T-cell (primary cell): Measurements from ENCODE around the gene TADA3. TPM values are rescaled to one million over a fixed set of nuclear protein-coding genes. Genes with fewer than 3 reads are reported as not detected.

Experiments
- ATAC-seq, 4 experiments: fragments of 200-7000 bp in 3 of 4; fragments of 150-1000 bp in 1 of 4; cut with Tn5 transposase; replicated peaks in 1 of 4; 1 replicate in 3 of 4; 2 replicates in 1 of 4; pipeline ENCODE4 v1.10.0; 2021; ENCODE audit warnings: moderate library complexity in 3 of 4, mild to moderate bottlenecking in 2 of 4, moderate number of reproducible peaks in 1 of 4
- CTCF ChIA-PET, 2 donors: fragments of 300-600 bp; sonication (Branson Sonifier 250); formaldehyde crosslinking; loops; one replicate each; lab custom pipeline; 2022; ENCODE audit warnings: antibody characterized with exemption in 2 of 2; lab: Charles Lee
- POLR2A ChIA-PET, 2 donors: fragments of 300-600 bp; sonication (Branson Sonifier 250); formaldehyde crosslinking; loops; one replicate each; lab custom pipeline; 2022; ENCODE audit warnings: antibody characterized with exemption in 2 of 2; lab: Charles Lee
- DNase-seq, 35 experiments: peaks; one replicate each; pipeline versions ENCODE4 v3.0.0 to v3.0.0-alpha.2; 2013 to 2023
- H3K27ac ChIP-seq: one replicate; pipeline ENCODE4 v1.5.1; 2013; ENCODE audit warnings: low read length
- H3K27me3 ChIP-seq, 2 experiments: replicated peaks in 1 of 2; 1 replicate in 1 of 2; 2 replicates in 1 of 2; pipeline versions ENCODE4 v1.6.1 to v1.7.0; 2013; ENCODE audit warnings: low read length in 1 of 2, mixed read lengths in 1 of 2; ENCODE audit not compliant: control insufficient read depth in 2 of 2, insufficient read depth in 2 of 2; ENCODE audit errors: extremely low read depth in 1 of 2
- H3K36me3 ChIP-seq, 2 donors: 1 replicate in 1 of 2; 2 replicates in 1 of 2; pipeline versions ENCODE4 v1.6.1 to v1.7.0; 2013; ENCODE audit warnings: low read length in 1 of 2; ENCODE audit not compliant: control insufficient read depth in 2 of 2, insufficient read depth in 1 of 2; ENCODE audit errors: extremely low read depth in 1 of 2
- H3K4me1 ChIP-seq, 2 experiments: 1 replicate in 1 of 2; 2 replicates in 1 of 2; pipeline versions ENCODE4 v1.6.1 to v1.7.0; 2013; ENCODE audit warnings: low read length in 2 of 2, mixed read lengths in 1 of 2; ENCODE audit not compliant: insufficient read depth in 2 of 2, control insufficient read depth in 1 of 2; ENCODE audit errors: extremely low read depth in 1 of 2
- H3K4me3 ChIP-seq, 2 donors: 1 replicate in 1 of 2; 2 replicates in 1 of 2; pipeline versions ENCODE4 v1.5.1 to v1.7.0; 2013; ENCODE audit warnings: mild to moderate bottlenecking in 2 of 2, low read length in 1 of 2, moderate library complexity in 1 of 2; ENCODE audit not compliant: control insufficient read depth in 1 of 2; ENCODE audit errors: extremely low read depth in 1 of 2
- H3K9me3 ChIP-seq: 2 replicates; pipeline ENCODE4 v1.7.0; 2013
- H3K27ac Mint-ChIP-seq, 2 donors: one replicate each; pipeline ENCODE4 v1.8.0; 2020 to 2021; ENCODE audit warnings: mild to moderate bottlenecking in 2 of 2, mixed read lengths in 2 of 2
- H3K27me3 Mint-ChIP-seq, 2 donors: one replicate each; pipeline ENCODE4 v1.8.0; 2021 to 2022; ENCODE audit warnings: mixed read lengths in 2 of 2
- H3K36me3 Mint-ChIP-seq: one replicate; pipeline ENCODE4 v1.8.0; 2021; ENCODE audit warnings: mixed read lengths
- H3K4me1 Mint-ChIP-seq, 3 donors: one replicate each; pipeline ENCODE4 v1.8.0; 2020 to 2022; ENCODE audit warnings: mixed read lengths in 3 of 3, mild to moderate bottlenecking in 1 of 3
- H3K4me3 Mint-ChIP-seq, 3 donors: one replicate each; pipeline ENCODE4 v1.8.0; 2020 to 2022; ENCODE audit warnings: mild to moderate bottlenecking in 3 of 3, mixed read lengths in 3 of 3, moderate library complexity in 3 of 3
- H3K9me3 Mint-ChIP-seq, 3 donors: one replicate each; pipeline ENCODE4 v1.8.0; 2020 to 2022; ENCODE audit warnings: mixed read lengths in 3 of 3
- WGBS: methylation state at CpG from one replicate; pipeline ENCODE4 v1.1.5; 2013; ENCODE audit warnings: missing lambda C conversion rate; ENCODE audit not compliant: insufficient coverage; 5-methylcytosine and 5-hydroxymethylcytosine counted together
- total RNA-seq, 35 experiments: library from RNA in 6 of 35; stranded (reverse) in 6 of 35; fragments of 120-200 nt in 1 of 35; gene quantifications; one replicate each; pipeline versions ENCODE4 v1.2.1 to v1.2.4 and lab custom pipeline; 2013 to 2026

TADA3 gene
- total RNA-seq, 5 donors from 2014 or later (not counting 1 experiment from before 2014, with no cell fraction given): 29.1 to 46.5 (median 41.1) TPM

DNA sequence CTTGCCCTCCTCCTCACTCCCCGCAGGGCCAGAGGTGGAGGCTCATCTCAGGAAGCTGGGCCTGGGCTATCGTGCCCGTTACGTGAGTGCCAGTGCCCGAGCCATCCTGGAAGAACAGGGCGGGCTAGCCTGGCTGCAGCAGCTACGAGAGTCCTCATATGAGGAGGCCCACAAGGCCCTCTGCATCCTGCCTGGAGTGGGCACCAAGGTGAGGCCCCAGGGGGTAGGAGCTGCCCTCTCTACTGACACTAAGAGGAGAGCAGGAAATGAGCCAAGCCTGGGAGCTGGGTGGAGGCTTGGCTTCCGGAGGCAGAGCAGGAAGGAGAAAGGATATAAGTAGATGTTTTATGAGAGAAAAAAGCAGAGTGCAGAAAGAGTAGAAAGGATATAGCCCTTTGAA is 37.6 kb downstream of the TADA3 start:
- no peak for ATAC-seq
- Histone ChIP-seq H3K36me3 (peaks cover 19 to 68% of the 10 kb centered on the region in 2 donors), H3K4me3 (no peak overlapping the region), H3K4me1 (peaks cover 19 to 34% of the 10 kb centered on the region in 2 experiments), H3K27me3 (peaks cover 0 to 2% of the 10 kb centered on the region in 2 experiments), H3K27ac (no peak overlapping the region), H3K9me3 (no peaks in the 10 kb centered on the region)
- WGBS: 89% methylated on average over 7 of the region's 8 CpGs
- Mint-ChIP-seq H3K9me3 (no peaks in the 10 kb centered on the region), H3K36me3 (peaks cover 40% of the 10 kb centered on the region), H3K4me3 (peak overlapping the region in 1 of 3 donors; percentile 66), H3K4me1 (peaks cover 41 to 44% (median 43%) of the 10 kb centered on the region in 3 donors), H3K27ac (peak overlapping the region; percentile 77 to 82), H3K27me3 (no peaks in the 10 kb centered on the region)
- POLR2A ChIA-PET: no interaction called here
- CTCF ChIA-PET: interaction anchor here (0.5 to 0.6 kb wide), 2 partner anchors 10 to 474 kb away, joined by 3 read pairs; no protein-coding TSS in a partner anchor
- no peak for DNase-seq

DNA sequence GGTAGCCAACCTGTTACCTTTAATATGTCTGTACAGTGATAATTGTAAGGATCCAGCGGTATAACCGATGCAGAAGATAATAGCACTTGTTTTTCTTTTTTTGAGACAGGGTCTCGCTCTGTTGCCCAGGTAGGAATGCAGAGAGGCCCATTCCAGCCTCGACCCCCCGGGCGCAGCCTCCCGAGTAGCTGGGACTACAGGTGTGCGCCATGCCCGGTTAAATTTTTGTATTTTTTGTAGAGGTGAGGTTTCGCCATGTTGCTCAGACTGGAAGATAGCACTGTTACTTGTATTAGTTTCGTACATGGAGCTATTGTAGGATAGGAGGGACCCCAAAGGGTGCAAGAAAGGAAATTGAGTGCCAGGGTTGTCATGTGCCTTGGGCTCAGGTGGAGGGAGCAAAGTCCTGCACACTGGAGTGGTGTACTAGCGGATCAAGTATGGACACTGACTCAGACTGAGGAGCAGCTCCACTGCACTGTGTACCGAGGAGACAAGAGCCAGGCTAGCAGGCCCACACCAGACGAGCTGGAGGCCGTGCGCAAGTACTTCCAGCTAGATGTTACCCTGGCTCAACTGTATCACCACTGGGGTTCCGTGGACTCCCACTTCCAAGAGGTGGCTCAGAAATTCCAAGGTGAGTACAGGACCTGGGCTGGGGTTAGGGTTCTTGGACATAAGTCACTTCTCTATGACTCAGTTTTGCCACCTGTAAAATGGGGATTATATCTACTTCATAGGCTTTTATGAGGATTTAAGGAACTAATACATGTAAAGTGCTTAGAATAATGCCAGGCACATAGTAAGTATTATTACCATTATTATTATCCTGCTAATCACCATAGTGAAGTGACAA is 41.5 kb downstream of the TADA3 start:
- CTCF ChIA-PET: interaction anchor here in 1 of 2 donors (0.5 to 1.2 kb wide), 2 partner anchors 13 to 570 kb away, joined by 3 read pairs; partner anchors contain the start of gene SEC13
- peaks cover 50 to 52% (median 51%) of the 10 kb centered on the region in 3 donors for H3K4me1 Mint-ChIP-seq
- H3K27ac ChIP-seq: peak overlapping the region; percentile 50
- no peaks in the 10 kb centered on the region for H3K9me3 Mint-ChIP-seq
- peaks cover 19 to 42% of the 10 kb centered on the region in 2 experiments for H3K4me1 ChIP-seq
- no peaks in the 10 kb centered on the region for H3K27me3 ChIP-seq
- no peaks in the 10 kb centered on the region for H3K27me3 Mint-ChIP-seq
- ATAC-seq: no peak
- POLR2A ChIA-PET: no interaction called here
- H3K36me3 ChIP-seq: peaks cover 8 to 55% of the 10 kb centered on the region in 2 donors
- 36% methylated on average over 11 of the region's 17 CpGs for WGBS
- no peaks in the 10 kb centered on the region for H3K9me3 ChIP-seq
- peak overlapping the region; percentile 96 to 97 for H3K27ac Mint-ChIP-seq
- peak overlapping the region; percentile 70 to 88 for H3K4me3 ChIP-seq
- peaks cover 28% of the 10 kb centered on the region for H3K36me3 Mint-ChIP-seq
- peak overlapping the region; percentile 95 to 96 (median 95) for H3K4me3 Mint-ChIP-seq
- no peak for DNase-seq

DNA sequence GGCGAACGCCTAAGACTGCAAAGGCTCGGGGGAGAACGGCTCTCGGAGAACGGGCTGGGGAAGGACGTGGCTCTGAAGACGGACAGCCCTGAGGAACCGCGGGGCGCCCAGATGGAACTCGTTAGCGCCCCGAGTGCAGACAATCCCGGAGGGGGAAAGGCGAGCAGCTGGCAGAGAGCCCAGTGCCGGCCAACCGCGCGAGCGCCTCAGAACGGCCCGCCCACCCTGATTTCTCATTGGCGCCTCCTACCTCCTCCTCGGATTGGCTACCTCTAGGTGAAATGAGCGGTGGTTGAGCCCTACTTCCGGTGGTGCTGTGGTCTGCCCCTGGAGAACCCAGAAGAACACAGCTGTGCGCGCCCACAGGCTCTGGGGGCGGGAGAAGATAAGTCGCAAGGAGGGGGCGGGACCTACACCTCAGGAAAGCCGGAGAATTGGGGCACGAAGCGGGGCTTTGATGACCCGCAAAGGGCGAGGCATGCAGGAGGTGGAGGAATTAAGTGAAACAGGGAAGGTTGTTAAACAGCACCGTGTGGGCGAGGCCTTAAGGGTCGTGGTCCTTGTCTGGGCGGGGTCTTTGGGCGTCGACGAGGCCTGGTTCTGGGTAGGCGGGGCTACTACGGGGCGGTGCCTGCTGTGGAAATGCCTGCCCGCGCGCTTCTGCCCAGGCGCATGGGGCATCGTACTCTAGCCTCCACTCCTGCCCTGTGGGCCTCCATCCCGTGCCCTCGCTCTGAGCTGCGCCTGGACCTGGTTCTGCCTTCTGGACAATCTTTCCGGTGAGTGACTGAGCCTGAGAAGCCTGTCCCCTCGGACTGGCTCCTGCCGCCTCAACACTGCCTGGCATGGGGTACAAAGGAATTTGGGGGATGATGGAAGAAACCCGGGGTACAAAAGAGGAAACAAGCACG is 42.4 kb downstream of the TADA3 start, which contains the start of gene OGG1:
Gene OGG1, plus strand, starts transcription at position 308 of the 911 bp plus-strand sequence. Its CDS starts 335 bp downstream, at position 643.
- Mint-ChIP-seq H3K36me3 (peaks cover 28% of the 10 kb centered on the region), H3K4me1 (peaks cover 46 to 49% (median 47%) of the 10 kb centered on the region in 3 donors)
- H3K27me3 ChIP-seq: no peaks in the 10 kb centered on the region

DNA sequence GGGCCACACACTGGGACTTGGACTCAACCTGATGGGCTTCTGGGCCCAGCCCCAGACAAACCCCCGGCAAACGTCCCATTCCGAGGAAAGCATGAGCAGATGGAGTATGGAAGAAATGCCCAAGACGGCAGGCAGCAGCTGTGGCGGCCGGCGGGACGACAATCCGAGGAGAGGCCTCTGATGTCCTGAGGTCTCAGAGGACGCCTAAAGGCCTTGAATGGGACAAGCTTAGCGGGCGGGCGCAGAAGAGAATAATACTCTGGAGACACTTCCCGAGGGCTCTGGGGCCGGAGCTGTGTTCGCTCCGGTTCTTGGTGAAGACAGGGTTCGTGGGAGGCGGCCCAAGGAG is 43.0 kb downstream of the TADA3 start:
- 38% methylated on average over 19 of the region's 19 CpGs for WGBS

More for the DNA sequence above, 42.4 kb downstream of the TADA3 start, which contains the start of gene OGG1:
- H3K9me3 Mint-ChIP-seq: no peaks in the 10 kb centered on the region
- H3K4me3 ChIP-seq: peak within 1 kb of the TSS; percentile 70 to 88
- ChIA-PET CTCF (interaction anchor here (0.5 to 1.4 kb wide), 4 partner anchors 12 to 23 kb away, joined by 3 to 5 read pairs (median 4); no protein-coding TSS in a partner anchor), POLR2A (interaction anchor here in 1 of 2 donors (1.0 kb wide), 1 partner anchor 43 kb away, joined by 4 read pairs; the partner anchor contains the start of gene ARPC4)
- peak within 1 kb of the TSS; percentile 96 to 97 for H3K27ac Mint-ChIP-seq
- H3K4me3 Mint-ChIP-seq: peak within 1 kb of the TSS; percentile 95 to 96 (median 95)
- peaks cover 15 to 58% of the 10 kb centered on the region in 2 donors for H3K36me3 ChIP-seq
- no peaks in the 10 kb centered on the region for H3K27me3 Mint-ChIP-seq
- H3K4me1 ChIP-seq: peaks cover 16 to 37% of the 10 kb centered on the region in 2 experiments
- peak; percentile 95 to 97 (median 96) for ATAC-seq
- peak; percentile 89 to 97 (median 93) for DNase-seq
- under 1% methylated on average over 56 of the region's 60 CpGs for WGBS
- H3K27ac ChIP-seq: peak within 1 kb of the TSS; percentile 50
- no peaks in the 10 kb centered on the region for H3K9me3 ChIP-seq

DNA sequence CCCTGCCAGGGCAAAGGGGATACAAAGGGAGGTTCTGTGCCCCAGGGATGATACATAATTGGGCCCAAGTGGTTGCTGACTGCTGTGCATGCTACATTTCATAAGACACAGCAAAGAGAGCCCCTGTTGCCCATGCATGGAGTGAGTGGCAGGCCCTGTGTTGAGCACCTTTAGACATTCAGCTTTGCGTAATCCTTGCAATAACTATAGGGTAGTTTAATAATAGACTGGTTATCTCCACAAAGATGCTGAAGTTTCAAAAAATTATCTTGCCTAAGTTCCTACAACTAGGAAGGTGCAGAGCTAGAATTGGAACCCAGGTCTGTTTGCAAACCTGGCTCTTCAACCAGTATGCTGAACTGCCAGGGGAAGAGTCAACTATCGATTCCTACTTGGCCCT is 44.2 kb downstream of the TADA3 start:
- CTCF ChIA-PET: no interaction called here
- no peaks in the 10 kb centered on the region for H3K9me3 Mint-ChIP-seq
- no peaks in the 10 kb centered on the region for H3K27me3 Mint-ChIP-seq
- Histone ChIP-seq H3K27me3 (no peaks in the 10 kb centered on the region), H3K27ac (no peak overlapping the region), H3K36me3 (peaks cover 26 to 64% of the 10 kb centered on the region in 2 donors), H3K4me1 (peaks cover 16 to 27% of the 10 kb centered on the region in 2 experiments), H3K9me3 (no peaks in the 10 kb centered on the region), H3K4me3 (no peak overlapping the region)
- peaks cover 32 to 37% (median 34%) of the 10 kb centered on the region in 3 donors for H3K4me1 Mint-ChIP-seq
- H3K36me3 Mint-ChIP-seq: peaks cover 35% of the 10 kb centered on the region
- peak overlapping the region; percentile 36 to 96 for H3K27ac Mint-ChIP-seq
- POLR2A ChIA-PET: no interaction called here
- peak overlapping the region in 2 of 3 donors; percentile 34 to 96 for H3K4me3 Mint-ChIP-seq
- WGBS: 100% methylated on average over 1 of the region's 2 CpGs
- ATAC-seq: no peak
- DNase-seq: no peak

More for the DNA sequence above, 43.0 kb downstream of the TADA3 start:
- Histone ChIP-seq H3K27me3 (no peaks in the 10 kb centered on the region), H3K36me3 (peaks cover 16 to 58% of the 10 kb centered on the region in 2 donors), H3K4me1 (peaks cover 16 to 31% of the 10 kb centered on the region in 2 experiments), H3K9me3 (no peaks in the 10 kb centered on the region), H3K27ac (peak overlapping the region; percentile 16), H3K4me3 (peak overlapping the region; percentile 70 to 88)
- Mint-ChIP-seq H3K9me3 (no peaks in the 10 kb centered on the region), H3K36me3 (peaks cover 31% of the 10 kb centered on the region), H3K4me3 (peak overlapping the region; percentile 95 to 96 (median 95)), H3K27ac (peak overlapping the region; percentile 96 to 97), H3K27me3 (no peaks in the 10 kb centered on the region), H3K4me1 (peaks cover 40 to 42% (median 41%) of the 10 kb centered on the region in 3 donors)
- POLR2A ChIA-PET: interaction anchor here in 1 of 2 donors (1.0 kb wide), 1 partner anchor 44 kb away, joined by 4 read pairs; the partner anchor contains the start of gene ARPC4
- ATAC-seq (no peak), DNase-seq (no peak)
- CTCF ChIA-PET: interaction anchor here (0.7 to 1.4 kb wide), 2 partner anchors 16 to 22 kb away, joined by 3 to 5 read pairs; no protein-coding TSS in a partner anchor
